Measurements from ENCODE around the gene RTN4.

DNA sequence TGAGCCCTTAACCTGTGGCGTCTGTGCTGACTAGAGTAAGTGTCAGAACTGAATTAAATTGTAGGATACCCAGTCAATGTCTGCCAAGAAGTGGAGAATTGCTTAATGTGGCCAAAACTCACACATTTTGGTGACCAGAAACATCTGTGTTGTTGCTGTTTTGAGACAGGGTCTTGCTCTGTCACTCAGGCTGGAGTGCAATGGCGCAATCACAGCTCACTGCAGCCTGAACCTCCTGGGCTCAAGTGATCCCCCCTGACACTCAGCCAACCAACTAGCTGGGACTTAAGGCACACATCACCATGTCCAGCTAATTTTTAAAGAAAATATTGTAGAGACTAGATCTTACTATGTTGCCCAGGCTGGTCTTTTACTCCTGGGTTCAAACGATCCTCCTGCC lies 34.4 kb upstream of the RTN4 start:
- TF ChIP-seq, protein P1, sequence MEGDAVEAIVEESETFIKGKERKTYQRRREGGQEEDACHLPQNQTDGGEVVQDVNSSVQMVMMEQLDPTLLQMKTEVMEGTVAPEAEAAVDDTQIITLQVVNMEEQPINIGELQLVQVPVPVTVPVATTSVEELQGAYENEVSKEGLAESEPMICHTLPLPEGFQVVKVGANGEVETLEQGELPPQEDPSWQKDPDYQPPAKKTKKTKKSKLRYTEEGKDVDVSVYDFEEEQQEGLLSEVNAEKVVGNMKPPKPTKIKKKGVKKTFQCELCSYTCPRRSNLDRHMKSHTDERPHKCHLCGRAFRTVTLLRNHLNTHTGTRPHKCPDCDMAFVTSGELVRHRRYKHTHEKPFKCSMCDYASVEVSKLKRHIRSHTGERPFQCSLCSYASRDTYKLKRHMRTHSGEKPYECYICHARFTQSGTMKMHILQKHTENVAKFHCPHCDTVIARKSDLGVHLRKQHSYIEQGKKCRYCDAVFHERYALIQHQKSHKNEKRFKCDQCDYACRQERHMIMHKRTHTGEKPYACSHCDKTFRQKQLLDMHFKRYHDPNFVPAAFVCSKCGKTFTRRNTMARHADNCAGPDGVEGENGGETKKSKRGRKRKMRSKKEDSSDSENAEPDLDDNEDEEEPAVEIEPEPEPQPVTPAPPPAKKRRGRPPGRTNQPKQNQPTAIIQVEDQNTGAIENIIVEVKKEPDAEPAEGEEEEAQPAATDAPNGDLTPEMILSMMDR (IDR thresholded peaks at IDR 0.05 in 8 of 11, conservative IDR thresholded peaks at IDR 0.05 in 3 of 11), result no peak
- no peak for TF ChIP-seq POLR2A (IDR thresholded peaks at IDR 0.05)

All from spleen (tissue), 7 donors.